ENCODE measurements around the gene XRCC1.
A peak's percentile ranks its signal among the peaks of the same experiment; 100 is the strongest.
"Not testable (repeated sequence)": the region's sequence is repeated elsewhere in the genome, so short reads cannot be mapped to it uniquely, and the experiment has no call there.

XRCC1 gene

GRCh38 chr19:43598445-43599240, 23.3 kb upstream of the XRCC1 start:
- DNase-seq = no peak

- DNase-seq = no peak
Measured at GRCh38 chr19:43597876-43598275, 22.5 kb upstream of the XRCC1 start.

GRCh38 chr19:43596842-43597461, 21.6 kb upstream of the XRCC1 start:
- DNase-seq = no peak

- peak; percentile 100 for DNase-seq
Measured at GRCh38 chr19:43595999-43596841, 20.9 kb upstream of the XRCC1 start, which contains the start of the genes IRGQ and ZNF576. Gene IRGQ (minus strand): TSS chr19:43596134. CDS start chr19:43595338, 796 bp downstream. Gene ZNF576 (plus strand): TSS chr19:43596595. CDS start chr19:43597109, 514 bp downstream.

GRCh38 chr19:43595605-43595998, 20.3 kb upstream of the XRCC1 start:
- no peak for DNase-seq

- peak; percentile 78 for DNase-seq
Measured at GRCh38 chr19:43594710-43595604, 19.6 kb upstream of the XRCC1 start.

GRCh38 chr19:43594081-43594697, 18.9 kb upstream of the XRCC1 start:
- no peak for DNase-seq

GRCh38 chr19:43592800-43593350, 17.5 kb upstream of the XRCC1 start:
- no peak for DNase-seq

- DNase-seq = no peak
Measured at GRCh38 chr19:43591904-43592772, 16.8 kb upstream of the XRCC1 start.

GRCh38 chr19:43589678-43590077, 14.4 kb upstream of the XRCC1 start:
- no peak for DNase-seq

GRCh38 chr19:43589277-43589676, 13.9 kb upstream of the XRCC1 start:
- DNase-seq = no peak

GRCh38 chr19:43587029-43587428, 11.7 kb upstream of the XRCC1 start:
- not testable (repeated sequence) for DNase-seq

GRCh38 chr19:43586346-43586745, 11.0 kb upstream of the XRCC1 start:
- DNase-seq = no peak

- no peak for DNase-seq
Measured at GRCh38 chr19:43584484-43584883, 9.2 kb upstream of the XRCC1 start.

GRCh38 chr19:43582495-43582894, 7.2 kb upstream of the XRCC1 start:
- DNase-seq = no peak

- no peak for DNase-seq
Measured at GRCh38 chr19:43581467-43581866, 6.1 kb upstream of the XRCC1 start.

GRCh38 chr19:43578787-43579186, 3.5 kb upstream of the XRCC1 start:
- DNase-seq = no peak

GRCh38 chr19:43575955-43576878, 890 bp upstream of the XRCC1 start:
- DNase-seq = no peak

GRCh38 chr19:43574424-43575155, 737 bp downstream of the XRCC1 start:
- DNase-seq = peak; percentile 37
